Measurements from ENCODE around the gene RASGRF2.

Gene RASGRF2

DNA sequence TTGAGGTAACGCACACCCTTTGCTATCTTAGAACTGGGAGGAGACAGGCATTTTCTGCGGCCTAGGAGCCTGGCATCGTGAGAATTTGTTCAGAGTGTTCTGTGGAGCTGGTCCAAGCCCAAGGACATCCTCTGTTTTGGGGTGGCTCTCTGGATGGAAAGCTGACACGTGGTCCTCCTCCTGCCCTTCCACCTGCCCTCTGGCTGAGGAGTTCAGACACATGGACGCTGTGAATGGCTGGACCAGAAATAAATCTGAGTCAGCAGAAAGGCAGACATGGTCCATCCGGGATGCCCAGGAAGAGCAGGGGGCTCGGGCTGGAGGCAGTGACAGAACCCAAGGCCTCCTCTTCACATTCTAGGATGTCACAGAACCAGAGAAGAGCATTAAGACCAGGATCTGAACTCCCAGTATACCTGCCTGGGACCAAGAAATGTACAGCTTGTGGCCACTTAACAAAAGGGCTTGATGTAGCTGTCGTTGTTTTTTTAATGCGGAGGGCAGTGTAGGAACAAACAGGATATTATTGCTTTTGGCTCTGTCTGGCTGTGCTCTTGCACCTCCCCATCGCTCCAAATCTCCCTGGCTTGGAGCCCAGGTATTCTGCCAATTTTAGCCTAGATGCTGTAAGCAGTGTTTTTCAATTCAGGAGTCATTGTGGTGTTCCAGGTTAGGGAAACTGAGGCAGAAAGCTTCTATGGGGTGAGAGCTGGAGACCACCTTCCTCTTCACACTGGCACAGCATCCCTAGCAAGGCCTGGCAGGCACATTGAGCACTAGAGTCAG lies 275.3 kb downstream of the RASGRF2 start:
- DNase-seq (ENCODE audit: low read depth), result peak; percentile 38

DNA sequence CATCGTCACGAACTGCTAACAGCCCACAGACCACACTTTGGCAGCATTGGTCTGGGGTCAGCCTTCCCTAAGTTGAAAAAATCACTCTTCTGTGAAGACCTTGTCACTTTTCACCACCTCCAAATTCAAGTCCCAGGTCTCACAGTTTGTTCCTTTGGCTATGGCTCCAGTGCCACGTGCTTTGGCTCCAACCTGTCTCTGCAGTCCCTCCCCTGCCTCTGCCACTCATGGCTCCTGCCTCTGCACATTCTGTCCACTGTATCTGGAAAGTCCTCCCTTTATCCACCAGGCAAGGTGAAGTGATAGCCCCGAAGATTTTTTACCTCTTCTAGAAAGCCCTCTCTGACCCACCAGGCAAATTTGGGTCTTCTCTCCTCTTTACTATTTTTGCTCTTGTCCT lies 278.3 kb downstream of the RASGRF2 start:
- no peak for DNase-seq (ENCODE audit: low read depth)
- no peak overlapping the region for H3K4me3 ChIP-seq (ENCODE audit: low read depth, low read length)
- TF ChIP-seq, protein P1, sequence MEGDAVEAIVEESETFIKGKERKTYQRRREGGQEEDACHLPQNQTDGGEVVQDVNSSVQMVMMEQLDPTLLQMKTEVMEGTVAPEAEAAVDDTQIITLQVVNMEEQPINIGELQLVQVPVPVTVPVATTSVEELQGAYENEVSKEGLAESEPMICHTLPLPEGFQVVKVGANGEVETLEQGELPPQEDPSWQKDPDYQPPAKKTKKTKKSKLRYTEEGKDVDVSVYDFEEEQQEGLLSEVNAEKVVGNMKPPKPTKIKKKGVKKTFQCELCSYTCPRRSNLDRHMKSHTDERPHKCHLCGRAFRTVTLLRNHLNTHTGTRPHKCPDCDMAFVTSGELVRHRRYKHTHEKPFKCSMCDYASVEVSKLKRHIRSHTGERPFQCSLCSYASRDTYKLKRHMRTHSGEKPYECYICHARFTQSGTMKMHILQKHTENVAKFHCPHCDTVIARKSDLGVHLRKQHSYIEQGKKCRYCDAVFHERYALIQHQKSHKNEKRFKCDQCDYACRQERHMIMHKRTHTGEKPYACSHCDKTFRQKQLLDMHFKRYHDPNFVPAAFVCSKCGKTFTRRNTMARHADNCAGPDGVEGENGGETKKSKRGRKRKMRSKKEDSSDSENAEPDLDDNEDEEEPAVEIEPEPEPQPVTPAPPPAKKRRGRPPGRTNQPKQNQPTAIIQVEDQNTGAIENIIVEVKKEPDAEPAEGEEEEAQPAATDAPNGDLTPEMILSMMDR (IDR thresholded peaks at IDR 0.05; ENCODE audit: control insufficient read depth, extremely low read depth, insufficient read depth), result no peak

More for the DNA sequence above, 275.3 kb downstream of the RASGRF2 start:
- H3K4me3 ChIP-seq (ENCODE audit: low read depth, low read length), result no peak overlapping the region
- TF ChIP-seq, protein P1 (IDR thresholded peaks at IDR 0.05; ENCODE audit: control insufficient read depth, extremely low read depth, insufficient read depth), result no peak

DNA sequence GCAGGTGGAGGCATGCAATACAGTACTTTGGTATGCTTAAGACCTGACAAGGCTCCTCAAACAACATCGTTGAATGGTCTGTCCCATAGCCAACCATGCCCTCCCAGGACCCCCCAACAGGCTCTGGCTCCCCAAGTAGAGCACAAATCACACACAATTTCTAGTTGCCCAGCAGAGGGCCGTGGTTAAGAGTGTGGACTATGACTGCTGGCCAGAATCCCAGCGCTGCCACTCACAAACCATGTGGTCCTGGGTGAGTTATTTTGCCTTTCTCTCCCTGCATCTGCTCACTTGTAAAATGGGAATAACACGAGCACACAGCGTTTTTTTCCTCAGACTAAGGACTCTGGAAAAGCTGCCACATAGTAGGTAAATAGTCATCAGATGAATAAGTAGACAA lies 279.4 kb downstream of the RASGRF2 start:
- H3K4me3 ChIP-seq (ENCODE audit: low read depth, low read length), result no peak overlapping the region
- TF ChIP-seq, protein P1 (IDR thresholded peaks at IDR 0.05; ENCODE audit: control insufficient read depth, extremely low read depth, insufficient read depth), result no peak
- no peak for DNase-seq (ENCODE audit: low read depth)

DNA sequence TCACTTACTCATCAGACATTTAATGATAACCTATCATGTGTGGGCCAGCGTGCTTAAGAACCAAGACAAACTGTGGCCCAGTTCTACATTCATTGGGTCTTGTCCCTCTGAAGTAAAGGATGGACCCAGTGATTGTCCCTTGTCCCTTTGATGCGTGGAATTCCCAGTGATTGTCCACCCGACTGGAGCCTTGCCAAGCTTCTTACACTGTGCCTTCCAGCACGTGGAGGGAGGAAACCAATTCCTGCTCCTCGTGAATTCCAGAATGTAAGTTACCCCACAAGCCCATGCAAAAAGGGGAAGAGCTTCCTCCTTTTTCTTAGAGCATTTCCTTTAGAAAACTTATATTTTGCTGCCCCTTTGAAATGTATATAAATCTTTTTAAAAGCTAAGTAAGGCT lies 280.8 kb downstream of the RASGRF2 start:
- TF ChIP-seq, protein P1 (IDR thresholded peaks at IDR 0.05; ENCODE audit: control insufficient read depth, extremely low read depth, insufficient read depth), result no peak
- DNase-seq (ENCODE audit: low read depth), result no peak
- H3K4me3 ChIP-seq (ENCODE audit: low read depth, low read length), result no peak overlapping the region

- DNase-seq (ENCODE audit: low read depth), result no peak
- TF ChIP-seq, protein P1 (IDR thresholded peaks at IDR 0.05; ENCODE audit: control insufficient read depth, extremely low read depth, insufficient read depth), result no peak
- no peak overlapping the region for H3K4me3 ChIP-seq (ENCODE audit: low read depth, low read length)
Observed at GRCh38 chr5:81241961-81242648, 281.9 kb downstream of the RASGRF2 start.

GRCh38 chr5:81242906-81243436 lies 282.8 kb downstream of the RASGRF2 start:
- TF ChIP-seq, protein P1 (IDR thresholded peaks at IDR 0.05; ENCODE audit: control insufficient read depth, extremely low read depth, insufficient read depth), result no peak
- DNase-seq (ENCODE audit: low read depth), result no peak
- H3K4me3 ChIP-seq (ENCODE audit: low read depth, low read length), result no peak overlapping the region
